GM19043 (cell line): ENCODE data around the gene TUBB3.
"Not testable (repeated sequence)": the region's sequence is repeated elsewhere in the genome, so short reads cannot be mapped to it uniquely, and the experiment has no call there.

Experiments
- ATAC-seq: cut with Tn5 transposase; IDR thresholded peaks from one replicate; pipeline ENCODE4 v1.9.1; 2021; ENCODE audit warnings: low read depth; ENCODE audit not compliant: unreplicated experiment

The TUBB3 gene

GRCh38 chr16:89935620-89936019 lies 12.5 kb downstream of the TUBB3 start:
- ATAC-seq, result not testable (repeated sequence)

GRCh38 chr16:89936034-89936433 lies 12.9 kb downstream of the TUBB3 start:
- no peak for ATAC-seq

- ATAC-seq, result no peak
Observed at GRCh38 chr16:89936508-89936907, 13.4 kb downstream of the TUBB3 start.

GRCh38 chr16:89936981-89937380 lies 13.8 kb downstream of the TUBB3 start:
- ATAC-seq, result no peak

- ATAC-seq, result no peak
Observed at GRCh38 chr16:89938175-89938885, 15.2 kb downstream of the TUBB3 start.

- no peak for ATAC-seq
Observed at GRCh38 chr16:89944773-89945172, 21.6 kb downstream of the TUBB3 start.

GRCh38 chr16:89945654-89946053 lies 22.5 kb downstream of the TUBB3 start:
- no peak for ATAC-seq

- ATAC-seq, result no peak
Observed at GRCh38 chr16:89946515-89946914, 23.4 kb downstream of the TUBB3 start.

- no peak for ATAC-seq
Observed at GRCh38 chr16:89949121-89949742, 26.1 kb downstream of the TUBB3 start.

- no peak for ATAC-seq
Observed at GRCh38 chr16:89949756-89950155, 26.6 kb downstream of the TUBB3 start.

- no peak for ATAC-seq
Observed at GRCh38 chr16:89951509-89951908, 28.4 kb downstream of the TUBB3 start.

GRCh38 chr16:89952049-89952448 lies 28.9 kb downstream of the TUBB3 start:
- ATAC-seq, result no peak

- no peak for ATAC-seq
Observed at GRCh38 chr16:89952551-89952950, 29.4 kb downstream of the TUBB3 start.

- peak; percentile 54 for ATAC-seq
Observed at GRCh38 chr16:89953671-89954406, 30.7 kb downstream of the TUBB3 start.

GRCh38 chr16:89954462-89954861 lies 31.3 kb downstream of the TUBB3 start:
- ATAC-seq, result no peak

GRCh38 chr16:89955001-89955685 lies 32.0 kb downstream of the TUBB3 start:
- no peak for ATAC-seq

- ATAC-seq, result no peak
Observed at GRCh38 chr16:89956505-89957215, 33.5 kb downstream of the TUBB3 start.

- no peak for ATAC-seq
Observed at GRCh38 chr16:89957216-89957785, 34.2 kb downstream of the TUBB3 start.

- ATAC-seq, result no peak
Observed at GRCh38 chr16:89958068-89958467, 34.9 kb downstream of the TUBB3 start.

- ATAC-seq, result no peak
Observed at GRCh38 chr16:89958596-89958995, 35.5 kb downstream of the TUBB3 start.
